K562 (cell line): ENCODE data around the gene TCEANC2. TPM values are rescaled to one million over a fixed set of nuclear protein-coding genes. Genes with fewer than 3 reads are reported as not detected.

ENCODE experiments used
- ATAC-seq: fragments of 200-7000 bp; cut with Tn5 transposase; 3 replicates; pipeline ENCODE4 v1.9.1; 2020; ENCODE audit warnings: moderate library complexity
- BruUV-seq: library from RNA; stranded (reverse); fragments of 400-500 nt; replicated peaks from 2 replicates; lab custom pipeline; 2021; lab: Mats Ljungman, UMichigan
- CTCF ChIA-PET: fragments of 300-600 bp; formaldehyde crosslinking; extraction: SDS; loops from one replicate; lab custom pipeline; 2021; ENCODE audit warnings: low intra/inter-chr PET ratio; lab: Yijun Ruan, JAX
- POLR2A ChIA-PET: fragments of 300-600, 350-650 bp; sonication (Branson Sonifier 250); formaldehyde crosslinking; extraction: SDS; loops from one replicate; lab custom pipeline; 2021; ENCODE audit warnings: antibody characterized with exemption, inconsistent platforms; lab: Yijun Ruan, JAX
- DNase-seq, 4 experiments: peaks; one replicate each; pipeline versions ENCODE4 v3.0.0 to v3.0.0-alpha.2; 2011 to 2018; ENCODE audit warnings: low spot score in 3 of 4, mixed read lengths in 3 of 4; ENCODE audit errors: extremely low read depth in 1 of 4
- FAIRE-seq: peaks from 2 replicates; lab custom pipeline; 2011; peaks lifted over from hg19 to GRCh38; lab: Jason Lieb, UNC
- H2AFZ ChIP-seq: 2 replicates; pipeline ENCODE4 v1.6.0; 2011; ENCODE audit warnings: low read depth, low read length, control low read depth, inconsistent platforms
- H3K27ac ChIP-seq: fragments of 200-600 bp; 3 replicates; pipeline ENCODE4 v1.8.0; 2011; ENCODE audit warnings: low read depth, mild to moderate bottlenecking, control low read depth, inconsistent platforms, low read length, moderate library complexity, mixed read lengths; ENCODE audit errors: extremely low read depth
- H3K27me3 ChIP-seq, 2 experiments: fragments of 300-600 bp in 1 of 2; 2 replicates in 1 of 2; 3 replicates in 1 of 2; pipeline versions ENCODE4 v1.6.0 to v1.8.0; 2011; ENCODE audit warnings: inconsistent platforms in 2 of 2, low read length in 2 of 2, mild to moderate bottlenecking in 1 of 2, mixed read lengths in 1 of 2, moderate library complexity in 1 of 2; ENCODE audit not compliant: control insufficient read depth in 2 of 2, insufficient read depth in 2 of 2
- H3K36me3 ChIP-seq: fragments of 300-600 bp; 3 replicates; pipeline ENCODE4 v1.8.0; 2011; ENCODE audit warnings: mild to moderate bottlenecking, low read length, inconsistent platforms; ENCODE audit not compliant: control insufficient read depth, insufficient read depth
- H3K4me1 ChIP-seq, 2 experiments: fragments of 200-600 bp in 1 of 2; replicated peaks in 1 of 2; 2 replicates in 1 of 2; 3 replicates in 1 of 2; pipeline versions ENCODE4 v1.5.1 to v1.8.0; 2011; ENCODE audit warnings: inconsistent platforms in 2 of 2, low read length in 2 of 2, mild to moderate bottlenecking in 1 of 2, mixed read lengths in 1 of 2, moderate library complexity in 1 of 2; ENCODE audit not compliant: control insufficient read depth in 2 of 2, insufficient read depth in 2 of 2
- H3K4me2 ChIP-seq: 2 replicates; pipeline ENCODE4 v1.6.1; 2011; ENCODE audit warnings: low read length, control low read depth, inconsistent platforms, mixed read lengths; ENCODE audit not compliant: insufficient read depth
- H3K4me3 ChIP-seq: fragments of 200-600 bp; sonication (generic), shearing (Covaris generic); 2 replicates; pipeline ENCODE4 v1.5.1; 2016; ENCODE audit warnings: control low read depth, inconsistent platforms
- H3K79me2 ChIP-seq: fragments of 200-600 bp; 3 replicates; pipeline ENCODE4 v1.8.0; 2011; ENCODE audit warnings: low read length, inconsistent platforms; ENCODE audit not compliant: control insufficient read depth, insufficient read depth
- H3K9ac ChIP-seq, 2 experiments: 2 replicates each; pipeline versions ENCODE4 v1.6.0 to v1.6.1; 2011; ENCODE audit warnings: low read depth in 2 of 2, low read length in 2 of 2, control low read depth in 1 of 2, inconsistent platforms in 1 of 2, mild to moderate bottlenecking in 1 of 2, mixed read lengths in 1 of 2; ENCODE audit not compliant: insufficient read depth in 1 of 2
- H3K9me1 ChIP-seq: one replicate; pipeline ENCODE4 v1.6.0; 2011; ENCODE audit warnings: inconsistent platforms, mild to moderate bottlenecking, low read length, moderate library complexity; ENCODE audit not compliant: control insufficient read depth, insufficient read depth
- H3K9me3 ChIP-seq: replicated peaks from 2 replicates; pipeline ENCODE4 v1.5.1; 2011; ENCODE audit warnings: low read depth, low read length, inconsistent platforms; ENCODE audit not compliant: control insufficient read depth, insufficient read depth
- H4K20me1 ChIP-seq: replicated peaks from 2 replicates; pipeline ENCODE4 v1.6.1; 2011; ENCODE audit warnings: low read length, inconsistent platforms, mixed read lengths; ENCODE audit not compliant: control insufficient read depth, insufficient read depth
- BHLHE40 ChIP-seq: IDR thresholded peaks from 2 replicates; pipeline ENCODE4 v1.6.1; 2011; ENCODE audit warnings: low read length, improper control_type of control experiment
- ELF2 ChIP-seq: fragments of 250-450 bp; sonication (Bioruptor Pico); IDR thresholded peaks from 2 replicates; pipeline ENCODE4 v1.5.0; 2021; ENCODE audit warnings: mild to moderate bottlenecking
- IFI16 ChIP-seq: fragments of 250-450 bp; sonication (Bioruptor Pico); IDR thresholded peaks from 2 replicates; pipeline ENCODE4 v2.1.2; 2022; ENCODE audit warnings: mild to moderate bottlenecking, inconsistent platforms
- WHSC1 ChIP-seq: IDR thresholded peaks from one replicate; pipeline ENCODE4 v1.6.1; 2012; ENCODE audit warnings: low read length, control low read depth, inconsistent platforms
- ZNF644 ChIP-seq: fragments of 200-800 bp; sonication (Bioruptor generic); IDR thresholded peaks from 2 replicates; pipeline ENCODE4 v1.6.1; 2016; ENCODE audit warnings: low read depth, missing genetic modification characterization, missing compliant biosample characterization
- ZNF717 ChIP-seq: fragments of 250-450 bp; sonication (Bioruptor Pico); IDR thresholded peaks from 2 replicates; pipeline ENCODE4 v1.5.0; 2021
- WGBS: fragments of 100-300 bp; shearing (Covaris generic); methylation state at CpG from one replicate; pipeline ENCODE4 v1.1.6; 2016; ENCODE audit warnings: low coverage, mixed read lengths; ENCODE audit not compliant: insufficient coverage; ENCODE audit errors: missing lambda C conversion rate; 5-methylcytosine and 5-hydroxymethylcytosine counted together
- in situ Hi-C: fragments of 300-500 bp; cut with MboI; formaldehyde crosslinking; loops from 4 replicates; pipeline ENCODE4 v1.15.0; 2018; ENCODE audit warnings: inconsistent platforms, mixed read lengths
- intact Hi-C: fragments of 100-400 bp; cut with micrococcal nuclease; formaldehyde crosslinking; loops from 2 replicates; pipeline ENCODE4 v1.14.2; 2022
- polyA plus RNA-seq, 8 experiments: library from polyadenylated mRNA; depleted of rRNA in 4 of 8; stranded (reverse) in 5 of 8; unstranded in 3 of 8; fragments of >200 nt; fragmentation: Nextera tagmentation in 2 of 8; fragmentation: Illumina TruSeq in 1 of 8; extraction: Ambion mirVana in 2 of 8; extraction: Trizol in 1 of 8; gene quantifications; 2 replicates each; pipeline versions ENCODE4 v1.2.1 to v1.2.3, GENCODE V29; 2011 to 2014; ENCODE audit warnings: inconsistent platforms in 1 of 8, missing spikeins in 1 of 8
- total RNA-seq, 7 experiments: library from RNA; depleted of rRNA in 6 of 7; stranded (reverse); fragments of >200 nt in 6 of 7; fragmentation: Illumina TruSeq in 2 of 7; extraction: Trizol in 2 of 7; gene quantifications; 2 replicates each; pipeline versions ENCODE4 v1.2.1 to v1.2.3, GENCODE V29; 2011 to 2021; ENCODE audit warnings: low replicate concordance in 1 of 7

TCEANC2 gene
- total and polyA plus RNA-seq, 9 of the 15 experiments (the other 6 are each of a cell fraction or from before 2014, with no cell fraction given) = 3.3 to 10.2 (median 7.0) TPM

- Histone ChIP-seq H3K4me1 (peaks cover 7 to 21% of the 10 kb centered on the region in 2 experiments; a peak in 4 of 5 replicates), H2AFZ (no peak overlapping the region), H4K20me1 (no peaks in the 10 kb centered on the region; the same call in 1 of the 2 replicates), H3K9me3 (0 out of 2 replicates have a peak, but pooled peaks cover 3% of the 10 kb centered on the region), H3K4me2 (no peak overlapping the region), H3K9me1 (no peaks in the 10 kb centered on the region), H3K4me3 (no peak overlapping the region), H3K27me3 (peaks cover 3 to 24% of the 10 kb centered on the region in 2 experiments; a peak in 3 of 5 replicates), H3K79me2 (no peaks in the 10 kb centered on the region), H3K9ac (no peak overlapping the region), H3K27ac (no peak overlapping the region), H3K36me3 (no peaks in the 10 kb centered on the region; the same call in 2 of the 3 replicates)
- ChIA-PET POLR2A (interaction anchor here (0.6 to 1.0 kb wide), 4 partner anchors 14 to 463 kb away, joined by 3 to 4 read pairs (median 3); no protein-coding TSS in a partner anchor), CTCF (interaction anchor here (0.6 to 1.2 kb wide), 2 partner anchors 364 to 366 kb away, joined by 3 read pairs; no protein-coding TSS in a partner anchor)
- intact Hi-C loops = loop anchor here (5.0 to 10.0 kb wide), 4 partner anchors 44 to 542 kb away; partner anchors contain the start of genes CYB5RL and MRPL37
- no TSS peak for BruUV-seq
- TF ChIP-seq BHLHE40 = no peak
- TF ChIP-seq IFI16 (CRISPR knock-in tag) = no peak
- no peak for TF ChIP-seq WHSC1
- no peak for TF ChIP-seq ELF2
- TF ChIP-seq ZNF717 (CRISPR knock-in tag) = no peak
- no peak for TF ChIP-seq ZNF644
- FAIRE-seq (no peak), DNase-seq (no peak), ATAC-seq (no peak)
- 9% methylated on average over 8 of the region's 8 CpGs for WGBS
- in situ Hi-C loops = loop anchor here (5.0 kb wide), 1 partner anchor 374 kb away; no protein-coding TSS in a partner anchor
These were observed 69.6 kb downstream of the TCEANC2 start for GRCh38 chr1:54122992-54123391.
